ENCODE data around the gene TFF3.

TFF3 gene, protein sequence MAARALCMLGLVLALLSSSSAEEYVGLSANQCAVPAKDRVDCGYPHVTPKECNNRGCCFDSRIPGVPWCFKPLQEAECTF

DNA sequence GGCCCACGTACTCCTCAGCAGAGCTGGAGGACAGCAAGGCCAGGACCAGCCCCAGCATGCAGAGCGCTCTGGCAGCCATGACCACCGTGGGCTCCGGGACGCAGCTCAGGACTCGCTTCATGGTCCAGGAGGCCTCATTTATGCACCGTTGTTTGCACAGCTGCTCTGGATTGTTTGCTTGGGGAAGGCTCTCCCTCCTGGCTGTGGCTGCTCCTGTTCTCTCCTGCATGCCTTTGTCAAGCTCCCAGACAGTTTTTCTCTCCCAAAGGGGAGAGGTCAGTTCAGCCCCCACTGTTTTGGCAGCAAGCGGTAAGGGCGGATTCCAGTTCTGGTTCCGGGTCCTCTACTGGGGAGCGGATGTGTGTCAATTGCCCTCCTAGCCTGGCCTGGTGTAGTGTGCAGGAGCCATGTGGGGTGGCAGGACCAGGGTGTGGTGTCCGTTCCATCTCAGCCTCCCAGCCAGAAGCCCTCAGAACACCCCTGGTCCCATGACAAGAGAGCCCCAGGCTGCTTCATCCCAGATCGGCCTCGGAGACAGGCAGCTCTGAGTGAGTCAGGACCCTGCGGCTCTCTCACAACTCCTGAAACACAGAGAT lies at the start of gene TFF3:
Gene TFF3 (minus strand): TSS at position 114 of the 596 bp plus-strand sequence. CDS start 35 bp downstream, at position 79.
- DNase-seq (ENCODE audit: low spot score), result no peak

DNA sequence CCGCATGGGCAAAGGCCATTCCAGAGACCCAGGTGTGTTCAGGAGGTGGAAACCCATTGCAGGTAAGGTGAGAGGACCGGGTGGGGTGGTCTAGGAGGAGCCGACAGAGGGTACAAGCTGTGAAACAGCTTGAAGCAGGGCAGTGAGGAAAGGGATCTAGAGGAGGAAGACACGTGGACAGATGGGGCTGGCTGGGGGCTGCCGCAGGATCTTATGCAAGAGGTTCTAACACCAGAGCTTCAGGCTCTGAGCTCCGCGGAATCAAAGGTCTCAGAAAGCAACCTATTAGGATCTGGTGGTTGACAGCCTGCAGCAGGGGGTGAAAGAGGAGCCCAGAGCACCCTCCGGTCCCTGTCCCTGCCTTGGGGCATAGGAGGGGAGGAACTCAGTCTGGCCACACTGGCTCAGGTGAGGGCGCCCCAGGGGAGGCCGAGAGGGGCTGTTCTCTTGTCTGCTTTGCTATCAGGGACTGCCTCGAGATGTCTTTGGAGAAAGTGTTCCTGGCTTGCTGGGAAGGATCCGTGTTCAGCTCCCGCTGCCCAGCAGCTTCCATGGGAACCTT lies 49.2 kb upstream of the TFF3 start:
- DNase-seq (ENCODE audit: low spot score), result no peak

DNA sequence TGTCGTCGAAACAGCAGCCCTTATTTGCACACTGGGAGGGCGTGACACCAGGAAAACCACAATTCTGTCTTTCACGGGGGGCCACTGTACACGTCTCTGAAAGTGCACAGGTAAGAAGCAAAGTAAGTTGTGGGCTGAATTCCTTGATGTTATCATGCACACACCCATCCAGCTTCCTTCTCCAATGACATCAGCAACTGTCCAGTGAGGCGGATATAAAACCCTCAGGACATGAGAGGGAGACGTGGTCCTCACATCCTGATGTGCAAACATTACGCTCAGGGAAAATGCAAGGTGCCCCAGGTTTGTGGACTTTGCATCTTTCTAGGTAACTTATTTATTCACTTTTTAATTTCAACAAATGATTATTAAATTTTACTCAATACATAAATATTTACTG lies 48.1 kb upstream of the TFF3 start:
- no peak for DNase-seq (ENCODE audit: low spot score)

DNA sequence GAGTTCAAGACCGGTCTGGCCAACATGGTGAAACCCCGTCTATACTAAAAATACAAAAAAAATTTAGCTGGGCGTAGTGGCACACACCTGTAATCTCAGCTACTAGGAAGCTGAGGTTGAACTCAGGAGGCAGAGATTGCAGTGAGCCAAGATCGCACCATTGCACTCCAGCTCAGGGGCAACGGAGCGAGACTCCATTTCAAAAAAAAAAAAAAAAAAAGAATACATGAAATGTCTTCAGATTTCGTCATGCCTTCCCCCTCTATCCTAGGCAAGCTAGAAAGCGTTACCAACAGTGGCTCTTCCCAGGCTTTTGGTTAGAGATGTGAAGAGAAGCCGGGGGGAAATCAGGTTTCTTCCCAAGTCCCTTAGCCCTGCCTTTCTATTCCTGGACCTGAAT lies 47.5 kb upstream of the TFF3 start:
- DNase-seq (ENCODE audit: low spot score), result no peak

DNA sequence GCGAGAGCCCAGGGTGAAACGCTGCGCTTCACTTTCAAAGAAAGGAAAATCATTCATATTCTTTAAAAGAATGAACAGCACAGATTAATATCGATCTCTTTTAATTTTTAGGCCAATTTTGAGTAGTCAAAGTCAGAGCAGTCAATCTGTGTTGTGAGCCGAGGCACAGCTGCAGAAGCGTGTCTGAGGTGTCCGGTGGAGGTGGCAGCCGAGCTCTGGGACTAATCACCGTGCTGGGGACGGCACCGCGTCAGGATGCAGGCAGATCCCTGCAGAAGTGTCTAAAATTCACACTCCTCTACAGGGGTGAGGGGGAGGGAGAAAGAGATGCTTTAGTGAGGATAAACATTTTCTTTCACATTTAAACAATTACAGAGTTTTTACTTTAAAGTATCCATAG lies 47.0 kb upstream of the TFF3 start:
- no peak for DNase-seq (ENCODE audit: low spot score)

DNA sequence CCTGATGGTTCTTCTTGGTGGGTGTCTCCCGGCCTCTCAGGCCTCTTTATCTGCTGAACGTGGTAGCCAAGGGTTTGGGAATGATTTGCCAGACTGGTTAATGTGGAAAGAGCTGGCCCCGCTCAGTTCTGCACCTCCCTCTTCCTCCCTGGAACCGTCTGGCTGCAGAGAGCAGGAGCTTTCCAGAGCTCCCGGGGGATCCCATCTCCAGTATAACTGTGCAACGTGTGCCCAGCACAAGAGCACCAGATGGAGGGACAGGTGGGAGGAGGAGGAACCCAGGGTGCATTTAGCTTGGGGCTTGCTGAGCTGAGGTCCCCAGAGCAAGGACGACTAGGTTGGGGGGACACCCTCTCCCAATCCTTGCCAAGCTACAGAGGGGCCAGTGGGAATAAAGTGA lies 46.1 kb upstream of the TFF3 start:
- no peak for DNase-seq (ENCODE audit: low spot score)

DNA sequence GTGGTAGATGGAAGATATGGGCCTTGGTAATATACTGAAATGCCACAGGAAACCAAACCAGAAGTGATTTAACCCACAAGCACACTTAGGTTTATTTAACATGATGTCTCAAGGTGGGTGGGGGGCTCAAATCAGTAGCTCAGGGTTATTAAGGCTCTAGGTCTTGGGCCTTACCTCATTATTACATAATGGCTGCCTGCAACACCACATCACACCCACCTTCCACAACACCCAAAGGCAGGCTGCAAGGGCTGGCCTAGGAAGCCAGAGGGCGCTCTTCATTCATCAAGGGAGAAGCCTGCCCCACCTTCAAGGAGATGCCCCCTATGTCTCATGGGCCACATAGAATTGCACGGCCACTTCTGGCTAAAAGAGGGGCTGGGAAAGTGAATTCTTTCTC lies 45.1 kb upstream of the TFF3 start:
- DNase-seq (ENCODE audit: low spot score), result no peak

DNA sequence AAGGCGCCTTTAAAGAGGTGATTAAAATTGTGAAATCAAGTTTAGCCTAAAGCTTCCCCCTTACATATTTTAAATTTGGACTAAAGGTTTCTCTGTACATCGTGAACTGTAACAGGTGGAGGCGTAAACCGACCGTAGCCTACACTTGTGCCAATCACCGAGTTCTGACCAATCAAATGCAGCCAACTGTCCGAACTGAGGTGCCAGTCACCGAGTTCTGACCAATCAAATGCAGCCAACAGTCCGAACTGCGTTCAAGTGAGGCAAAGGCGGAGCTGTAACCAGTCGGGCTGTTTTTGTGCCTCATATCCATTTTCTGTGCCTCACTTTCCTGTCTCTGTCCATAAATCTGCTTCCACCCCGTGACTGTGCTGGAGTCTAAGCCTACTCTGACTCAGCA lies 43.7 kb upstream of the TFF3 start:
- DNase-seq (ENCODE audit: low spot score), result no peak

DNA sequence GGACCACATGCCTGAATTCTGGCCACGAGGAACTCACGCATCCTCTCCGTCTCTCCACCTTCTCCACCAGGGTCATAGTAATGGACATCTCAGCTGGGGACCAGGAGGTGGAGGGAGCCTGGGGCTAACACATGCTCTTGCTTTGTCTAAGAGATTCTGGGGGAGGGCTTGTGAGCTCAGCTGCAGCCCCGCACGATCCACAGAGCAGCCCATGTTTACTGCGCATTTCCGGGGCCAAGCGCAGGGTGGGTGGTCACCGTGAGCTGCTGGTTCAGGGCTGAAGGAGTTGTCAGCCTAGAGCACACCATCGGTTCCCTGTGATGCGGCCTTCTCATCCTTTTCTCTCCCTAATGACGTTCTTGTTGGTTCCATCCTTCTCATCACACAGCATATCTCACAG lies 43.1 kb upstream of the TFF3 start:
- DNase-seq (ENCODE audit: low spot score), result no peak

DNA sequence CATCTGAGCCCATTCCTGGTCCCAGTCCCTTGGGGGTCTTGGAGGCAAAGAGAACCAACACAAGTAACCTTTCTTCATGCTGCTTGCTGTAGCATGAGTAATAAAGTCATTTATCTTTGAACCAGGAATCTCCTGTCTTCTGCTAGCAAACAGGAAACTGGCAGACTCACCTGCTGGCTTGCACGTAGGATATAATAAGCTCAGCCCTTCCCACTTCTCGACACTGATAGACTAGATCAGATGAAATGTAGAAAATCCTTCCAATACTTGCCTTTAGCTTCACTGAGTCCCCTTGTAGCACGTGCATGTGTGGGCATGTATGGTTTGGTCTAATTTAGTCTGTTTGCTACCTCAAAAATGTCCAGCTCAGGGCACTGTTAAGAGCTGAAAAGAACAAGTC lies 42.1 kb upstream of the TFF3 start:
- DNase-seq (ENCODE audit: low spot score), result no peak

DNA sequence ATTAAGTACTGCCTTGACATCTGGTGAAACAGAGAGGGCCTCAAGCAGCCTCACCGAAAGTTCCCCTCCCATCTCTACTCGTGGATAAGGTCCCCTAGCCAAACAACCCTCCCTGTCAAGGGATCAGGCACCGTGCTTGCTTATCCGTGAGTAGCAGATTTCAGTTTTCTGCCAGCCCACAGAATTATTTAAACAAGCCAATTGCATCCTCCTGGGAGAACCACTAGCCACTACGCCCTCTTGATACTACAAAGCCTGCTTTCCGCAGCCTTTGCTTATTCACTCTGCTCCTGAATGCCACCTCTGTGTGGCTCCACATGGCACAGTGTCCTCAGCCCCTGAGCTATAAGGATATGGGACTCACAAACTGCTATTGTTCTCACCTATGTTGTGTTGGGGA lies 41.4 kb upstream of the TFF3 start:
- DNase-seq (ENCODE audit: low spot score), result no peak

DNA sequence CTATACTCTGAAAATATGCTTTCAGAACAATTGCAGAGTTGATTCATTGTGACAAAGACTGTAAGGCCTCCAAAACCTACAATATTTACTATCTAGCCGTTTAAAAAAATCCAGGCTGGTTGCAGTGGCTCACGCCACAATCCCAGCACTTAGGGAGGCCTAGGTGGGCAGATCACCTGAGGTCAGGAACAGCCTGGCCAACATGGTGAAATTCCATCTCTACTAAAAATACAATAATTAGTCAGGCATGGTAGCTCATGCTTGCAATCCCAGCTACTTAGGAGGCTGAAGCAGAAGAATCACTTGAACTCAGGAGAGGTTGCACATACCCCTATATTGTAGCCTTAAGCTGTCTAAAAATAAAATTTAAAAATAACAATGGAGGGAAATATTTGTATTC lies 40.8 kb upstream of the TFF3 start:
- DNase-seq (ENCODE audit: low spot score), result no peak

DNA sequence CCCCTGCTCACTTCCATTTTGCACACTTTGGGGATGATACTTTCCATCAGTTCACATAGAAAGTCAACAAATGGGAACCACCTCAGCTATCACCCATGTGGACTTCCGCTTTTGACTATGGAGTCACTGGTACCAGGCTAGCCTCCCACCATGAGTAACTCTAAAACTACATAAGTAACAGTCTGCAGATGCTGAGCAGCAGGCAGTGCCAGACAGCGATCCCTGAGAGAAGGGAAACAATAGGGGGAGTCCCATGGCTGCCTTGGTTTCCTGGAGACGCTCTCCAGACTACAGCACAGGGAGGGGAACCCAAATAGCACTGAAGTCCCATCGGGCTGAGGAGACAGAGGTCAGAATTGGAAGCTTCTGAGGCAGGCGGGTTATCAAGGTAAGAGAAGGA lies 38.4 kb upstream of the TFF3 start:
- DNase-seq (ENCODE audit: low spot score), result no peak

DNA sequence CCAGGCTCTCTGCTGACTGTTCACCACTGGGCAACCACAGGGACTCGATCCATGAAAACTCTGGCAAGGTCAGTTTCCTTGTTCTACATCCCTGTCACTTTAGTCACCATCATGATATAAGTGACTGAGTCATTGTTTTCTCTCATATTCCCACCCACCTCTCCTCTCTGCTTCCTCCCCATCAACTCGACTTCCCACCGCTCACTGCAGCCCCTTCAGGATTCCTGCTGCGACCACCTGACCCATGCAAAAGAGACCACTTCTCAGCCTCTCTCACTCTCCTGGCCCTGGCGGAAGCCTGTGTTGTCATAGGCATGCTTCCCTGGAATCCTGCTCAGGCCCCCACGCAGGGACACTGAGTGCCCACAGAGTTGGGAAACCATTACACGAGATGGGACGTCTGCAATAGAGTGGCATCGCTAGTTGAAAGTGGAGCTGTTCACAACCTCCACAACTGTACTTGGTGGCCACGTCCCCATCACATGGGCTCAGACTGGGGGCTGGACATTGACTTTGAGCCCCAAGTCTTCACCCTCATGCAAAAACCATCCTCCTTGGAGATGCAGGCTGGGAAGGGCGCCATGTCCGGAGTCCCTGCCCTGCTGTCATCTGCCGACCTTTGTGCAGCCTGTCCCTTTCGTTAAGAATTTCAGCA lies 37.4 kb upstream of the TFF3 start:
- DNase-seq (ENCODE audit: low spot score), result no peak

DNA sequence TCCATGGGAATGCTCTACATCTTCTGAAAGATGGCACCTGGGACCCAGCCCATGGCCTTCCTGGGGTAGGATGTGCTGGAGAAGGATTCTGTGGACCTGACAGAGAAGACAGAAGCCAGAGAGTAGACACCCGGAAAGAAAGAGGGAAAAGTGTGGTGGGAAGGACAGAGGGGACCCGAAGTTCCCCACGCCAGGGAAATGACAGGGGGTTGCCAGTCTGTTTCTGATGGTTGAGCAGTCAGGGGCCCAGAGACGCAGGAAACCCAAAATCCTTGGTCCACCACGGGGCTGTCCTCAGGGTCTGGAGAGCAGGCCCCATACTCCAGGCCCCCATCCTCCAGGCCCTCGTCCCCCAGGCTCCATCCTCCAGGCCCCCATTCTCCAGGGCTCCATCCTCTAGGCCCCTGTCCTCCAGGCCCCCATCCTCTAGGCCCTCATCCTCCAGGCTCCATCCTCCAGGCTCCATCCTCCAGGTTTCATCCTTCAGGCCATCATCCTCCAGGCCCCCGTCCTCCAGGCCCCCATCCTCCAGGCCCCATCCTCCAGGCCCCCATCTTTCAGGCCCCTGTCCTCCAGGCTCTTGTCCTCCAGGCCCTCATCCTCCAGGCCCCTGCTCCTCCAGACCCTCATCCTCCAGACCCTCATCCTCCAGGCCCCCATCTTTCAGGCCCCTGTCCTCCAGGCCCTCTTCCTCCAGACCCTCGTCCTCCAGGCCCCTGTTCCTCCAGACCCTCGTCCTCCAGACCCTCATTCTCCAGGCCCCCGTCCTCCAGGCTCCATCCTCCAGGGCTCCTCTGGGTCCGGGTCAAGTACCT lies 36.6 kb upstream of the TFF3 start:
- no peak for DNase-seq (ENCODE audit: low spot score)

DNA sequence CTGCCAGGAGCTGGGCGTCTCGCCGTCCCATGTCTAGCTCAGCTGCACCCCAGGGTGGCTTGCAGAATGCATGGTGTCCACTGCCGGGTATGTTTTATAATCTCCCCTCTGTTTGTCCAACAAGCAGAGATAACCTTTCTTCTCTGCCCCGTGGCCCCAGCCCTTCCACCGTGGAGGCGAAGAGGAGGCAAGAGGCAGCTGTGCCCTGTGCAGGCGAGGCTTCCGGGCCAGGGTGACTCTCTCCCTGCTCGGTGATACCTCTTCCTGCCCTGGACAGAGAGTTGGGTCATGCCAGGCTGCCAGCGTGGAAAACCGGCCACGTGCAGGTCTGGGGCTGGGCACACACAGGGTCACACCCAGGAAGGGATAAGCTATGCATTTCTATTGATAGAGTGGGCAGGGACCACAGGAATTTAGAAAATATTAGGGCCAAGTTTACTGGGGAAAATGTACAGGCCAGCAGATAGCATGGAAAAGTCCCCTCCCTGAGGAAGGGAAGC lies 35.8 kb upstream of the TFF3 start, which contains the start of gene TFF2:
Gene TFF2 (minus strand): TSS at position 68 of the 500 bp plus-strand sequence. CDS start 37 bp downstream, at position 31.
- no peak for DNase-seq (ENCODE audit: low spot score)

DNA sequence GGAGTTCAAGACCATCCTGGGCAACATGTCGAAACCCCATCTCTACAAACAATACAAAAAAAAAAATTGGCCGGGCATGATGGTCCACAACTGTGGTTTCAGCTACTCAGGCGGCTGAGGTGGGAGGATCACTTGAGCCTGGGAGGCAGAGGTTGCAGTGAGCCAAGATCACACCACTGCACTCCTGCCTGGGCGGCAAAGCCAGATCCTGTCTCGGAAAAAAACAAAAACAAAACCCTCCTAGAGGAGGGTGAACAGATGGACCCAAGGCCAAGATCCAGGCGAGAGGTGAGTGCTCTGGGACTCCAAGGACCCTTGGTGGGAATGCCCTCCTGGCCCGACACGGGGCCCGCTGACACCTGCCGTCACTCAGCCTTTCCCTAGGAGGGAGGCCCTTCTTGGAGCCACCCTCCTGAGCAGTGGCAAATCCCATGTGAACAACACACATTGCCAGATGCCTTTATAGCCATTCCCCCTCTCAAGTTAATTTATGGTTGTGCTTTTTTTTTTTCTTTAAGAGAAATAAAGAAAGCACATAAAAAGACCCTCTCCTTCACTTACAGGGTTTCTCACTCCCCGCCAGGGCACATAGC lies 35.2 kb upstream of the TFF3 start:
- no peak for DNase-seq (ENCODE audit: low spot score)

DNA sequence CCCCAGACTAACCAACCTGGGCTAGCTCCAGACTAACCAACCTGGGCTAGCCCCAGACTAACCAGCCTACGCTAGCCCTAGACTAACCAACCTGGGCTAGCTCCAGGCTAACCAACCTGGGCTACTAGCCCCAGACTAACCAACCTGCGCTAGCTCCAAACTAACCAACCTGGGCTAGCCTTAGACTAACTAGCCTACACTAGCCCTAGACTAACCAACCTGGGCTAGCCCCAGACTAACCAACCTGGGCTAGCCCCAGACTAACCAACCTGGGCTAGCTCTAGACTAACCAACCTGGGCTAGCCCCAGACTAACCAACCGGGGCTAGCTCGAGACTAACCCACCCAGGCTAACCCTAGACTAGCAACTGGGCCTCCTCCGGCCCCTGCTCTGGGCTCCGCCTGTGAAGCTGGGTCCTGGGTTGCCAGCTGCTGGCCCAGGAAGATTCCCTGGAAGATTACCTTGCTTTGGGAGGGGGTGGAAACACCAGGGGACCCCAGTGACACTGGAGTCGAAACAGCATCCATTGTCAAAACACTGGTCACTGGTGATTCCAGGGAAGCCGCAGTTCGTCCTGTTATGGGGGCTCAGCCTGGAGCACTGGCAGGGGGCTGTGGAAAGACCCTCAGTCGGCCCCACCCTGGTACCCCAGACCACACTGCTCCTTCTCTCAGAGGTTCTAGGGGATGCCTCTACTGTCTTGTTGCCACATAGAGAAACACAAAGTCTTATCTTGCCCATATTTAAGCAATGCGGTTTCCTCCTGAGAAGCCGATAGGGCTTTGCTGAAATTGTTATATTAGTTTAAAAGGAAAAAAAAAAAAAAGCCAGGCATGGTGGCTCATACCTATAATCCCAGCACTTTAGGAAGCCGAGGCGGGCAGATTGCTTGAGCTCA lies 34.5 kb upstream of the TFF3 start:
- no peak for DNase-seq (ENCODE audit: low spot score)

DNA sequence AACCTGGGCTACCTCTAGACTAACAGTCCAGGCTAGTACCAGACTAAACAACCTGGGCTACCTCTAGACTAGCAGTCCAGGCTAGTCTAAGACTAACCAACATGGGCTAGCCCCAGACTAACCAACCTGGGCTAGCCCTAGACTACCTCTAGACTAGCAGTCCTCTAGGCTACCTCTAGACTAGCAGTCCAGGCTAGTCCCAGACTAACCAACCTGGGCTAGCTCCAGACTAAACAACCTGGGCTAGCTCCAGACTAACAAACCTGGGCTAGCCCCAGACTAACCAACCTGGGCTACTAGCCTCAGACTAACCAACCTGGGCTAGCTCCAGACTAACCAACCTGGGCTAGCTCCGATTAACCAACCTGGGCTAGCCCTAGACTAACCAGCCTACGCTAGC lies 33.6 kb upstream of the TFF3 start:
- DNase-seq (ENCODE audit: low spot score), result no peak

DNA sequence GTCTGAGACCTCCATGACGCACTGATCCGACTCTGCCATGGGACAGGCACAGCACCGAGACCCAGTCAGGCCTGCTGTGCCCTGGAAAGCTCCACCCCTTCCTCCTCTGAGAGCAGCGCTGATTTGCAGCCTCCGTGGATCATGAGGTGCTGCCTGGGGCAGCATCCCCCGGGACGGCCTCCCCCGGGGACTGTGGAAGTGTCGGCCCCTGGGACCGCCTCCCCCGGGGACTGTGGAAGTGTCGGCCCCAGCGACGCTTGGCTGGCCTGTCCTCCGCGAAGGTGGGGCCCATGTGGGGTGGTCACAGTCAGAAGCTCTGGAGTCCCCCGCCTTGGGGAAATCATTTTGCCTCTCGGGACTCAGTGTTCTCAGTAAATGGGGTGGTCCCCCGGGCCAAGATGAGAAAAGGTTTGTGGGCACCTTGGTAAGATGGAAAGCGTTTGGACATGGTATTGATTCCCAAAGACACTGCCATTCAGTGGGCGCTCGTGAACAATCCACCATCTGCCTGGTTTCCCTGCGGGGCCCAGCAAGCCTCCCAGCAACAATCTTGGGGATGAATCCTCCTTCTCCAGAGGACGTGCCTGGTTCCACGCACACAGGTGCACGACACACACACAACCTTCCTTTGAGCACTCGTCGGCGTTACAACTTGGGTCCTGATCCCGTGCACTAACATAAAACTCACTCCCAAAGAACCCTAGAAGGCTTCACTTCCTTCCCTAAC lies 32.6 kb upstream of the TFF3 start:
- DNase-seq (ENCODE audit: low spot score), result no peak

Data from AG08395 (cell line).